GM12891 (cell line): Measurements from ENCODE around the gene MAGEA8.
"Not testable (repeated sequence)": the region's sequence is repeated elsewhere in the genome, so short reads cannot be mapped to it uniquely, and the experiment has no call there.

Source experiments
- POLR2A ChIP-seq: IDR thresholded peaks from 2 replicates; pipeline ENCODE4 v1.6.1; 2011; ENCODE audit warnings: low read depth, low read length, control low read depth
- POLR2AphosphoS5 ChIP-seq: IDR thresholded peaks from 2 replicates; pipeline ENCODE4 v1.6.1; 2011; ENCODE audit warnings: low read depth, low read length, control low read depth
- SPI1 ChIP-seq: IDR thresholded peaks from 2 replicates; pipeline ENCODE4 v1.6.1; 2011; ENCODE audit warnings: low read depth, low read length, control low read depth
- TAF1 ChIP-seq: IDR thresholded peaks from 2 replicates; pipeline ENCODE4 v1.6.1; 2011; ENCODE audit warnings: low read depth, low read length, control low read depth

DNA sequence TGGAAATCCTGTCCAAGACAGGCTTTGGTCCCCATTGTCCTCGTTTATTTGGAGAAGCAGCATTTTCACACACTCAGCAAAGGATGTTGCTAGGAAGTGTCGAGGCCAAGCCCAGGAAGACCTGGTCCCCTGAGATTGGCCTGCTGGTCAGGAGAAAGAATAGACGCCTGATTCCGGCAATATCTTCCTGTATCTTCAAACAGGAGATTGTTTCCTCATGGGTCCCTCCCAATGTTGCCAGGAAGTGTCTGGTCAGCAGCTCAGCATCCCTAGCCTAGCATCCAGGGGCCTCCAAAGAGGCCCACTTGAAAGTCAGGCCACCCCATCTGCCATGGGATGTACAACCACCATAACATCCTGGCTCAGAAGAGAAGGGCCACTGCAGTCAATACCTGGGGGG lies 50.4 kb downstream of the MAGEA8 start:
- not testable (repeated sequence) for TF ChIP-seq POLR2A, SPI1, POLR2AphosphoS5, TAF1
